ENCODE measurements around the gene NAGS.

The NAGS gene

DNA sequence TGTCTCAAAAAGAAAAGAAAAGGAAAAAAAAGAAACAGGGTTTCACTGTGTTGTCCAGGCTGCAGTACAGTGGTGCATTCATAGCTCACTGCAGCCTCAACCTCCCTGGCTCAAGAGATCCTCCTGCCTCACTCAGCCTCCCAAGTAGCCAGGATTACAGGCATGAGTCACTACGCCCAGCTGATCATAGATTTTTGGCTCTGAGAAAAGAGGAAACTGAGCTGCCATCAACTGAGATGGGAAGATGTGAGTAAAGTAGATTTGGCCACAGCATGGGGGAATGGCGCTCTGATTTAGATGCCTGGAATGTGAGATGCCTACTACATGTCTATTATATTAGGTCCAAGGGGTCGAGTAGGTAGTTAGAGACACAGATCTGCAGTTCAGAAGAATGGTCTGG is 5.9 kb upstream of the NAGS start:
- H2AFZ ChIP-seq (ENCODE audit: low read length) = no peak overlapping the region
- no peak overlapping the region for H2AK5ac ChIP-seq (ENCODE audit: low read depth, low read length)

DNA sequence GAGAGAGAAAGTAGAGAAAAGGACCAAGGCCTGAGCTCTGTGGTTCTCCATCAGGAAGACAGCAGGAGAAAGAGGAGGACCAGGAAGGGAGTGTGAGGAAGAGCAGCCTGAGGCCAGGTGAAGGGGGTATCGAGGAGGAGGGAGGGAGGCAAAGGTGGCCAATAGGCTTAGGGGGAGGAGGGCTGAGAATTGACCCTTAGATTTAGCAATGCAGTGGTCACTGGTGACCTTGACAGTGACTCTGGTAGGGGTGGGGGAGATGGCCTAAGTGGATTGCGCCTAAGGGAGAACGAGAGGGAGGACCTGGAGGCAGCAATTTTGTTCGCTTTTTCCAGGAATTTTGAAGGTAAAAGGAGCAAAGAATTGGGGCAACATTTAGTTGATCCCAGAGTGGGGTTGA is 5.4 kb upstream of the NAGS start:
- Histone ChIP-seq H3K4me3 (ENCODE audit: low read length in 2 of 2) (no peak overlapping the region), H2AFZ (ENCODE audit: low read length) (no peak overlapping the region), H2BK120ac (ENCODE audit: low read depth, low read length) (no peak overlapping the region), H2BK5ac (ENCODE audit: low read length) (no peak overlapping the region), H2BK12ac (ENCODE audit: low read length) (no peak overlapping the region), H3K18ac (ENCODE audit: low read length) (no peak overlapping the region), H4K8ac (ENCODE audit: low read depth, low read length) (no peak overlapping the region), H3K4me1 (ENCODE audit: control insufficient read depth in 2 of 2, insufficient read depth in 1 of 2, low read depth in 1 of 2, low read length in 2 of 2) (peaks cover 2 to 3% of the 10 kb centered on the region in 2 donors), H3K27ac (replicated peaks; ENCODE audit: low read length) (no peak overlapping the region), H3K9ac (ENCODE audit: low read depth, low read length, poor library complexity) (no peak overlapping the region), H3K9me3 (replicated peaks in 1 of 2; ENCODE audit: control insufficient read depth in 2 of 2, insufficient read depth in 1 of 2, low read depth in 1 of 2, low read length in 2 of 2) (no peaks in the 10 kb centered on the region), H3K36me3 (replicated peaks in 1 of 2; ENCODE audit: control insufficient read depth in 2 of 2, insufficient read depth in 2 of 2, low read length in 2 of 2) (no peaks in the 10 kb centered on the region), H3K27me3 (ENCODE audit: control insufficient read depth in 3 of 3, insufficient read depth in 3 of 3, low read depth in 1 of 3, low read length in 3 of 3) (peaks cover 0 to 69% (median 24%) of the 10 kb centered on the region in 3 experiments), H3K23ac (ENCODE audit: low read depth, low read length, poor library complexity) (no peak overlapping the region), H2AK5ac (ENCODE audit: low read depth, low read length) (no peak overlapping the region), H4K91ac (ENCODE audit: low read depth, low read length, poor library complexity) (no peak overlapping the region), H2BK15ac (ENCODE audit: low read length) (no peak overlapping the region), H3K14ac (ENCODE audit: low read length) (no peak overlapping the region), H3K4ac (ENCODE audit: low read length) (no peak overlapping the region), H3K79me1 (ENCODE audit: low read depth, low read length) (no peaks in the 10 kb centered on the region), H3K4me2 (ENCODE audit: insufficient read depth, low read length, poor library complexity, severe bottlenecking) (no peak overlapping the region)
- no peak for DNase-seq (ENCODE audit: low spot score)
- no CpG with 5 or more reads among the region's 4 CpGs for WGBS, 2 donors (ENCODE audit: extremely low coverage in 2 of 2, insufficient read length in 2 of 2, insufficient replicate concordance in 1 of 2)

More for the DNA sequence above, 5.9 kb upstream of the NAGS start:
- no peak overlapping the region for H4K8ac ChIP-seq (ENCODE audit: low read depth, low read length)
- no peak overlapping the region for H3K27ac ChIP-seq (replicated peaks; ENCODE audit: low read length)
- H2BK5ac ChIP-seq (ENCODE audit: low read length) = no peak overlapping the region
- H3K36me3 ChIP-seq (replicated peaks in 1 of 2; ENCODE audit: control insufficient read depth in 2 of 2, insufficient read depth in 2 of 2, low read length in 2 of 2) = no peaks in the 10 kb centered on the region
- peaks cover 2 to 3% of the 10 kb centered on the region in 2 donors for H3K4me1 ChIP-seq (ENCODE audit: control insufficient read depth in 2 of 2, insufficient read depth in 1 of 2, low read depth in 1 of 2, low read length in 2 of 2)
- H3K4me2 ChIP-seq (ENCODE audit: insufficient read depth, low read length, poor library complexity, severe bottlenecking) = no peak overlapping the region
- no peak overlapping the region for H3K4me3 ChIP-seq (ENCODE audit: low read length in 2 of 2)
- DNase-seq (ENCODE audit: low spot score) = no peak
- WGBS, 2 donors (ENCODE audit: extremely low coverage in 2 of 2, insufficient read length in 2 of 2, insufficient replicate concordance in 1 of 2) = no CpG with 5 or more reads among the region's 3 CpGs
- H3K9ac ChIP-seq (ENCODE audit: low read depth, low read length, poor library complexity) = no peak overlapping the region
- H2BK15ac ChIP-seq (ENCODE audit: low read length) = no peak overlapping the region
- H3K4ac ChIP-seq (ENCODE audit: low read length) = no peak overlapping the region
- no peaks in the 10 kb centered on the region for H3K79me1 ChIP-seq (ENCODE audit: low read depth, low read length)
- no peaks in the 10 kb centered on the region for H3K9me3 ChIP-seq (replicated peaks in 1 of 2; ENCODE audit: control insufficient read depth in 2 of 2, insufficient read depth in 1 of 2, low read depth in 1 of 2, low read length in 2 of 2)
- H3K23ac ChIP-seq (ENCODE audit: low read depth, low read length, poor library complexity) = no peak overlapping the region
- no peak overlapping the region for H2BK120ac ChIP-seq (ENCODE audit: low read depth, low read length)
- peaks cover 0 to 68% (median 19%) of the 10 kb centered on the region in 3 experiments for H3K27me3 ChIP-seq (ENCODE audit: control insufficient read depth in 3 of 3, insufficient read depth in 3 of 3, low read depth in 1 of 3, low read length in 3 of 3)
- no peak overlapping the region for H3K14ac ChIP-seq (ENCODE audit: low read length)
- no peak overlapping the region for H3K18ac ChIP-seq (ENCODE audit: low read length)
- no peak overlapping the region for H4K91ac ChIP-seq (ENCODE audit: low read depth, low read length, poor library complexity)
- H2BK12ac ChIP-seq (ENCODE audit: low read length) = no peak overlapping the region

DNA sequence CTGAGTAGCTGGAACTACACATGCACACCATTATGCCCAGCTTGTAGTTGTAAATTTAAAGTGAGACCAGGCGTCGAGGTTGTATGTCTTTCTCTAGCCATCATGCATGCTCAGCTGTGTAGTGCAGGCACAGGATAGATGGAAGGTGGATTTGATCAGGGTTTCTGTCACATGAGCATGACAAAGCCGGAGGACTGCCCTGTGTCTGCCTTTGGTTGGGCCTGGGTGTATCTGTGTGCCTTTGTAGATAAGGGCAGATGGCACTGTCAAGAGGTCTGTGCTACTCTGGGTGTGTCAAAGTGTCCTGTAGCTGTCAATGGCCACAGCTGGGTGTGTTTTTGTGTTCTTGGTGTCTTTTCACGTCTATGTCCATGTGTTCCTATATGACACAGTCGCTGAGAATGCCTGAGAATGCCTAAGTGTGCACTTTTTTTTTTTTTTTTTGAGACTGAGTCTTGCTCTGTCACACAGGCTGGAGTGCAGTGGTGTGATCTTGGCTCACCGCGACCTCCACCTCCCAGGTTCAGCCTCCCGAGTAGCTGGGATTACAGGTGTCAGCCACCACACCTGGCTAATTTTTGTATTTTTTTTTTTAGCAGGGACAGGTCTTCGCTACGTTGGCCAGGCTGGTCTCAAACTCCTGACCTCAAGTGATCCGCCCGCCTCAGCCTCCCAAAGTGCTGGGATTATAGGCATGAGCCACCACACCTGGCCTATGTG is 4.1 kb upstream of the NAGS start:
- H3K27me3 ChIP-seq (ENCODE audit: control insufficient read depth in 3 of 3, insufficient read depth in 3 of 3, low read depth in 1 of 3, low read length in 3 of 3) = peaks cover 10 to 69% (median 30%) of the 10 kb centered on the region in 3 experiments
- DNase-seq (ENCODE audit: low spot score) = no peak

DNA sequence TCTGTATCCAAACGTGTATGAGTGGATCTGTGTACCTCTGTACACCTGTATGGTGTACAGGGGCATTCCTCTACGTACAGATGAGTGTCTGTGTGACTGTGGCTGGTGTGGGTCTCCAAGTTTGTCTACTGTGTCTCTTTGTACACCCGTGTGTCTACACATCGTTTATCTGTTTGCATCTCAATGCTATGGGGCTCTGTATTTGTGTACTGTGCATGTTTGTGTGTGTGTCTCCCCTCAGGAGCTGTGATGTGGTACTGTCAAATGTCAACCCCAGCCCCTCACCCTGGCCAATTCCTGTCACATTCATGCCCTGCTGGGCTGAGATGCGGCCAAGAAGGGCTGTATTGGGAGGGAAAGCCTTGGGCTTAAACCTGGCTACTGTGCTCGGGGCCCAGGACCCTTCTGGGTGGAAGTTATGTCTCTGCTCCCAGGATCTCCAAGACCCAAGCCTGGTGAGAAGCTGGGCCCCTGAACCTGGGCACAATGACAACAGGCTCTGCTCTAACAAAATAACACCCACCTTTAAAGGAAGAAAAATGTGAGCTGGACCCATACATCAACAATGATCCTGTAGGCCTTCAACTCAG is 3.5 kb upstream of the NAGS start:
- no peak overlapping the region for H2AK5ac ChIP-seq (ENCODE audit: low read depth, low read length)
- peaks cover 4 to 10% of the 10 kb centered on the region in 2 donors for H3K4me1 ChIP-seq (ENCODE audit: control insufficient read depth in 2 of 2, insufficient read depth in 1 of 2, low read depth in 1 of 2, low read length in 2 of 2)
- H2BK120ac ChIP-seq (ENCODE audit: low read depth, low read length) = no peak overlapping the region
- H3K9ac ChIP-seq (ENCODE audit: low read depth, low read length, poor library complexity) = no peak overlapping the region
- H4K8ac ChIP-seq (ENCODE audit: low read depth, low read length) = no peak overlapping the region
- no peak overlapping the region for H2AFZ ChIP-seq (ENCODE audit: low read length)
- WGBS, 2 donors (ENCODE audit: extremely low coverage in 2 of 2, insufficient read length in 2 of 2, insufficient replicate concordance in 1 of 2) = no CpG with 5 or more reads among the region's 6 CpGs
- H3K4ac ChIP-seq (ENCODE audit: low read length) = no peak overlapping the region
- no peak overlapping the region for H2BK15ac ChIP-seq (ENCODE audit: low read length)
- DNase-seq (ENCODE audit: low spot score) = no peak
- no peak overlapping the region for H3K18ac ChIP-seq (ENCODE audit: low read length)
- H2BK12ac ChIP-seq (ENCODE audit: low read length) = no peak overlapping the region
- no peaks in the 10 kb centered on the region for H3K36me3 ChIP-seq (replicated peaks in 1 of 2; ENCODE audit: control insufficient read depth in 2 of 2, insufficient read depth in 2 of 2, low read length in 2 of 2)
- H3K14ac ChIP-seq (ENCODE audit: low read length) = no peak overlapping the region
- H3K4me2 ChIP-seq (ENCODE audit: insufficient read depth, low read length, poor library complexity, severe bottlenecking) = no peak overlapping the region
- peaks cover 0 to 2% of the 10 kb centered on the region in 2 donors for H3K9me3 ChIP-seq (replicated peaks in 1 of 2; ENCODE audit: control insufficient read depth in 2 of 2, insufficient read depth in 1 of 2, low read depth in 1 of 2, low read length in 2 of 2)
- H3K4me3 ChIP-seq (ENCODE audit: low read length in 2 of 2) = no peak overlapping the region
- H3K23ac ChIP-seq (ENCODE audit: low read depth, low read length, poor library complexity) = no peak overlapping the region
- peaks cover 15 to 75% (median 36%) of the 10 kb centered on the region in 3 experiments for H3K27me3 ChIP-seq (ENCODE audit: control insufficient read depth in 3 of 3, insufficient read depth in 3 of 3, low read depth in 1 of 3, low read length in 3 of 3)
- no peak overlapping the region for H2BK5ac ChIP-seq (ENCODE audit: low read length)
- H3K79me1 ChIP-seq (ENCODE audit: low read depth, low read length) = peaks cover 4% of the 10 kb centered on the region
- H4K91ac ChIP-seq (ENCODE audit: low read depth, low read length, poor library complexity) = no peak overlapping the region
- no peak overlapping the region for H3K27ac ChIP-seq (replicated peaks; ENCODE audit: low read length)

More for the DNA sequence above, 4.1 kb upstream of the NAGS start:
- H3K4me1 ChIP-seq (ENCODE audit: control insufficient read depth in 2 of 2, insufficient read depth in 1 of 2, low read depth in 1 of 2, low read length in 2 of 2) = peaks cover 4 to 8% of the 10 kb centered on the region in 2 donors
- no peak overlapping the region for H4K8ac ChIP-seq (ENCODE audit: low read depth, low read length)
- H3K4me2 ChIP-seq (ENCODE audit: insufficient read depth, low read length, poor library complexity, severe bottlenecking) = no peak overlapping the region
- H3K18ac ChIP-seq (ENCODE audit: low read length) = no peak overlapping the region
- H3K9ac ChIP-seq (ENCODE audit: low read depth, low read length, poor library complexity) = no peak overlapping the region
- no peak overlapping the region for H2AK5ac ChIP-seq (ENCODE audit: low read depth, low read length)
- H3K14ac ChIP-seq (ENCODE audit: low read length) = no peak overlapping the region
- no peak overlapping the region for H2BK12ac ChIP-seq (ENCODE audit: low read length)
- H2BK120ac ChIP-seq (ENCODE audit: low read depth, low read length) = no peak overlapping the region
- WGBS, 2 donors (ENCODE audit: extremely low coverage in 2 of 2, insufficient read length in 2 of 2, insufficient replicate concordance in 1 of 2) = no CpG with 5 or more reads among the region's 12 CpGs
- H3K4ac ChIP-seq (ENCODE audit: low read length) = no peak overlapping the region
- no peak overlapping the region for H2BK5ac ChIP-seq (ENCODE audit: low read length)
- no peak overlapping the region for H3K27ac ChIP-seq (replicated peaks; ENCODE audit: low read length)
- peak overlapping the region; percentile 33 for H2BK15ac ChIP-seq (ENCODE audit: low read length)
- H3K4me3 ChIP-seq (ENCODE audit: low read length in 2 of 2) = no peak overlapping the region
- no peak overlapping the region for H4K91ac ChIP-seq (ENCODE audit: low read depth, low read length, poor library complexity)
- H3K23ac ChIP-seq (ENCODE audit: low read depth, low read length, poor library complexity) = no peak overlapping the region
- H2AFZ ChIP-seq (ENCODE audit: low read length) = no peak overlapping the region
- peaks cover 4% of the 10 kb centered on the region for H3K79me1 ChIP-seq (ENCODE audit: low read depth, low read length)
- peaks cover 0 to 2% of the 10 kb centered on the region in 2 donors for H3K9me3 ChIP-seq (replicated peaks in 1 of 2; ENCODE audit: control insufficient read depth in 2 of 2, insufficient read depth in 1 of 2, low read depth in 1 of 2, low read length in 2 of 2)
- no peaks in the 10 kb centered on the region for H3K36me3 ChIP-seq (replicated peaks in 1 of 2; ENCODE audit: control insufficient read depth in 2 of 2, insufficient read depth in 2 of 2, low read length in 2 of 2)

All from neuronal stem cell (in vitro differentiated cells).